Measurements from ENCODE around the gene PZP. TPM values are rescaled to one million over a fixed set of nuclear protein-coding genes. Genes with fewer than 3 reads are reported as not detected.

The PZP gene
- total and polyA plus RNA-seq, 9 of the 15 experiments (the other 6 are each of a cell fraction or from before 2014, with no cell fraction given): 0.01 TPM; not detected in 8

GRCh38 chr12:9113296-9113986, 94.8 kb downstream of the PZP start:
- no peak overlapping the region for H3K4me3 ChIP-seq
- FAIRE-seq (no peak), DNase-seq (ENCODE audit: extremely low read depth in 1 of 4, low spot score in 3 of 4) (no peak), ATAC-seq (no peak)
- no TSS peak for BruUV-seq (replicated peaks)
- no peaks in the 10 kb centered on the region for H3K79me2 ChIP-seq (ENCODE audit: control insufficient read depth, insufficient read depth, low read length)
- ChIA-PET CTCF (ENCODE audit: low intra/inter-chr PET ratio) (no interaction called here), POLR2A (no interaction called here)
- no peaks in the 10 kb centered on the region for H3K9me1 ChIP-seq (ENCODE audit: control insufficient read depth, insufficient read depth, low read length)
- no peaks in the 10 kb centered on the region for H3K36me3 ChIP-seq (ENCODE audit: control insufficient read depth, insufficient read depth, low read length)
- no peak overlapping the region for H3K27ac ChIP-seq (ENCODE audit: extremely low read depth, low read depth, low read length)
- H3K9me3 ChIP-seq (replicated peaks; ENCODE audit: control insufficient read depth, insufficient read depth, low read depth, low read length): no peaks in the 10 kb centered on the region
- H4K20me1 ChIP-seq (replicated peaks; ENCODE audit: control insufficient read depth, insufficient read depth, low read length): no peaks in the 10 kb centered on the region
- in situ Hi-C loops (cut with MboI): no loop called here
- peaks cover 0 to under 1% of the 10 kb centered on the region in 2 experiments; a peak in 2 of 5 replicates for H3K27me3 ChIP-seq (ENCODE audit: control insufficient read depth in 2 of 2, insufficient read depth in 2 of 2, low read length in 2 of 2)
- intact Hi-C loops (cut with micrococcal nuclease): no loop called here
- TF ChIP-seq DMBX1 (CRISPR knock-in tag; IDR thresholded peaks at IDR 0.05; ENCODE audit: borderline replicate concordance) (no peak), CXXC5 (CRISPR knock-in tag; IDR thresholded peaks at IDR 0.05) (no peak), TCF3 (CRISPR knock-in tag; IDR thresholded peaks at IDR 0.05) (no peak), POLR2G (IDR thresholded peaks at IDR 0.05; ENCODE audit: low read depth, low read length) (no peak), SIN3A (IDR thresholded peaks at IDR 0.05; ENCODE audit: borderline replicate concordance in 2 of 2, control insufficient read depth in 1 of 2, low read depth in 2 of 2, low read length in 2 of 2) (no peak), HNRNPLL (IDR thresholded peaks at IDR 0.05; ENCODE audit: low read depth, low read length, poor library complexity, severe bottlenecking) (no peak), NR4A1 (CRISPR knock-in tag; IDR thresholded peaks at IDR 0.05) (no peak), NR4A1 (tag; IDR thresholded peaks at IDR 0.05) (no peak), CREBBP (IDR thresholded peaks at IDR 0.05; ENCODE audit: low read depth, low read length) (no peak), RBBP5 (IDR thresholded peaks at IDR 0.05; ENCODE audit: borderline replicate concordance, insufficient read depth, low read length, poor library complexity, severe bottlenecking) (no peak), SFPQ (IDR thresholded peaks at IDR 0.05; ENCODE audit: low read depth, low read length) (no peak), ETV6 (IDR thresholded peaks at IDR 0.05; ENCODE audit: borderline replicate concordance in 1 of 2, low read depth in 2 of 2, low read length in 1 of 2) (no peak), ETV6 (CRISPR knock-in tag; IDR thresholded peaks at IDR 0.05; ENCODE audit: borderline replicate concordance) (no peak)
- H3K9ac ChIP-seq (ENCODE audit: insufficient read depth in 1 of 2, low read depth in 2 of 2, low read length in 2 of 2): no peak overlapping the region
- H2AFZ ChIP-seq (ENCODE audit: low read depth, low read length): no peak overlapping the region
- 5% methylated on average over 4 of the region's 7 CpGs for WGBS (ENCODE audit: insufficient coverage, low coverage, missing lambda C conversion rate)
- no peak overlapping the region for H3K4me2 ChIP-seq (ENCODE audit: insufficient read depth, low read length)
- no peaks in the 10 kb centered on the region for H3K4me1 ChIP-seq (replicated peaks in 1 of 2; ENCODE audit: control insufficient read depth in 2 of 2, insufficient read depth in 2 of 2, low read length in 2 of 2)
